ENCODE results near the gene DCST2.
A peak's percentile ranks its signal among the peaks of the same experiment; 100 is the strongest.

The DCST2 gene

GRCh38 chr1:155008015-155008941 is 25.3 kb downstream of the DCST2 start:
- ATAC-seq = peak; percentile 10 to 28

- ATAC-seq = no peak
These were observed 26.2 kb downstream of the DCST2 start for GRCh38 chr1:155007251-155007828.

- peak; percentile 23 to 26 for ATAC-seq
These were observed 26.9 kb downstream of the DCST2 start for GRCh38 chr1:155006601-155007101.

DNA sequence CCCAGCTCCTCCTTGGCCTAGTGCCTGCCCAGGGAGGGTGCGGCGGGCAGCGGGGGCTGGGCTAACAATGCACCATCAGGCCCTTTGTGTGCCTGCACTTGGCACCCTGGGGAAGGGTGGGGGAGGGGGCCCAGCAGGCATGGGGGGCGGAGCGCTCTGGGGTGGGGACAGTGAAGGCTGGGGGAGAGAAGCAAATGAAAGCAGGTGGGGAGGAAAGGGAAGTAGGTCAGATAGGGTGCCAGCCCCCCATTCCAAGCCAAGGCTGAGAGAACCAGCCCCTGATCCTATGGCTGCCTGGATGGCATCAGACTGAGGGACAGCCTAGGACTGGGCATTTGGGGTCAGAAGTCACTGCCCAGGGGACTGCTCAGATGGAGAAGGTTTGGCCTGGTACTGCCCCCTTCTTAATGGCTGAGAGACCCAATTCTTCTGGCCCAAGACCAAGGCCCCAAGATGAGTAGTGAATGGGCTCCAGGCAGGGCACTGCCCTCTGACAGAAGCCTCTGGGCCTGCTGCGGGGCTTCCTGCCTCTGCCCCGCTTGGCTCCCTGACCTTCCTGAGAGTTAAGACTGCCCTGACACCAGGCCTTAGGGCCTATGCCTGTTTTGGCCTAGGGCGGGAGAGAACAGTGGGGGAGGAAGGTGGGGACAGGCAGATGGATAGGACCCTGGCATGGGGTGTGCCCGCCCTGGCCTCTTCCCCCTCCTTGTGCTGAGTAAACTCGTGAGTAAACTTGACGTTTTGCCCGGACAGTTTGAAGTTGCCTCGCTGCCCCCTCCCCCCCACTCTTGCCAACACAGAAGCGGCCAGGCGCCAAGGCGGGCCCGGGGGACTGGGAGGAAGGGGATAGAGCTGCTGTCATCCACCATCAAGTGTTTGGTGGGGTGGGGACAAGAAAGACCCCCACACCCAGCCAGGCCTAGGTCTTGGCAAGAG is 28.2 kb downstream of the DCST2 start:
- ATAC-seq = no peak

GRCh38 chr1:155004352-155005075 is 29.1 kb downstream of the DCST2 start:
- no peak for ATAC-seq

GRCh38 chr1:155003766-155004351 is 29.7 kb downstream of the DCST2 start:
- no peak for ATAC-seq

DNA sequence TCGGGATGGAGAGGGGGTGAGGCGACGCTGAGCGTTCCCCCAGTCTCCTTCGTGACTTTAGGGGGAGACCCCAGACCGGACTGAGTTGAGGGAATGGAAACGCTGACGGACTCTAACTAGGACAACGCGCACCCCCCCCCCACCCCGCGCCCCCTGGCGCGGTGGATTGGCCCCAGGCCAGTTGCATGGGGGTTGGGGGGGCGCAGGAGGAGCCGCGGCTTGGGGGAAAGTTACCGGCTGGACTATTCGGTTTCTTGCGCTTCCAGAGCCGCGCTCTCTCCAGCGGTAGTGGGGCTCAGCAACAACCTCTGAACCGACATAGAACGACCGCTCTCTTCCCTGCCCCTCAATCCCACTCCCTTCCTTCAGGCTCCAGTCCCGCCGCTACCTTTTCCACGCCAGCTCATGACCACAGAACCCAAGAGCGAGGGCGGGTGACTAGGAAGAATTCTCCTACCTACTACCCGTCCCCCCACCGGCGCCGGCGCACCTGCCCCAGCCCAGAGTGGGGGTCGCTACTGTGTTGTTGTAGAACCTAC is 30.3 kb downstream of the DCST2 start:
- no peak for ATAC-seq

GRCh38 chr1:155002464-155003226 is 30.9 kb downstream of the DCST2 start, which contains the start of gene ZBTB7B:
TSS of gene ZBTB7B (plus strand) at chr1:155002802. CDS start at chr1:155014661, 11,859 bp downstream.
- peak in 1 of 2 donors; percentile 1 for ATAC-seq

- ATAC-seq = peak; percentile 78 to 81
These were observed 31.7 kb downstream of the DCST2 start for GRCh38 chr1:155001675-155002463.

GRCh38 chr1:155001425-155001674 is 32.2 kb downstream of the DCST2 start:
- no peak for ATAC-seq

DNA sequence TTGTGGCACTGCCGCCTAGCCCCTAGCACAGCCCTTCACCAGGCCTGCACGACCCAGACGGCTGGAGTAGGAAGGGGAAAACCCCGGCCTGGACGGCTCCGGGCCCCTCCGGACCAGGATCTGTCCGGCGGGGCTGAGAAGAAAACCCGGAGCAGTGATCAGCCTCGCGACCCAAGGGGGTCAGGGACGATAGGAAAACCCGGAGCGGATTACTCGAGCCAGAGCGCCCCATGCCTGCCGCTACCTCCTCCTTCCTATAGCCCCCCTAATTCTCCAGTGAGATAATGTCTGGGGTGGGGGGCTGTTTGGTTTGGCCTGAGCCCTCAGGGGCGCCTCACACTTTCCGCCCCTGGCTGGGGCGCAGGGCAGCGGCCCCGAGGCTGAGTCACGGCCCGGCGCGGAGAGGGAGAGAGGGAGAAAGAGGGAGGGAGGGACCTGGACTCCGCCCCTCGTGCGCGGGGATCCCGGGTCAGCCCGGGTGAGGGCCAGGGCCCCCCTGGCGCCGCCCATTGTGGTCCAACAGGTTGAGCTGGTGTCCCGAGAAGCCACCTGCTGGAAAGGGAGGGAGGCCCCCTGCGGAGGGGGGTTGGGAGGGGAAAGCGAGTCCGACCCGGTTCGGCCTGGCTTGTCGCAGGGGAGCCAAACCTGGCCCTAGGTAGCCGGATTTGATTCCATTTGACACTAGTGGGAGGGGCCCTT is 32.7 kb downstream of the DCST2 start:
- peak; percentile 48 to 51 for ATAC-seq

GRCh38 chr1:155000411-155000725 is 33.2 kb downstream of the DCST2 start:
- no peak for ATAC-seq

- ATAC-seq = no peak
These were observed 33.8 kb downstream of the DCST2 start for GRCh38 chr1:154999571-155000410.

DNA sequence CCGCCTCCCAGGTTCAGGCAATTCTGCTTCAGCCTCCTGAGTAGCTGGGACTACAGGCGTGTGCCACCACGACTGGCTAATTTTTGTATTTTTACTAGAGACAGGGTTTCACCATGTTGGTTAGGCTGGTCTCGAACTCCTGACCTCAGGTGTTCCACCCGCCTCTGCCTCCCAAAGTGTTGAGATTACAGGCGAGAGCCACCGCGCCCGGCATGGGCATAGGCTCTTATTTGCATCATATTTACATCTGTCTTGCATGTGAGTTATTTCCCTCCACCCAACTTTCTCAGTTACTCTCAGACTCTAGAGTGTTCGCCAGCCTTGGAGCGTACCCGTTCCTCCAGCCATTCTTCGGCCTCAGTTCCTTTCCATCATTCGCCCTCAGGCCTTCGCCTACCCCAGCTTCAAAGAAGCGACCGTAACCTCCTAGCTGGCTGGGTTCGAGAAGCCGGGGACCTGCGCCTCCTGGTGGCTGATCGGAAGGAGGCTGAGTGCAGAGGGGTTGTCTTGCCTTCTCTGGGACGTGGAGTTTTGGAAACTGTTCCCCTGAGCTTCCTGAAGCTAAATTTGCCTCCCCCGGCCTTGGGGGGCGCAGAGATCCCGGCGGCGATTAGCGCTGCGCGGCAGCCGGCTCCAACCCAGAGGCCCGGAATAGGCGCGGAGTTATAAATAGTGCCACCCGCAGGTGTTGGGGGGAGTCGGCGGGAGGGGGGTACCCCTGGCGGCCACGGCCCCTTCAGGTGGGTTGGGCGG is 34.6 kb downstream of the DCST2 start:
- peak in 1 of 2 donors; percentile 7 for ATAC-seq

DNA sequence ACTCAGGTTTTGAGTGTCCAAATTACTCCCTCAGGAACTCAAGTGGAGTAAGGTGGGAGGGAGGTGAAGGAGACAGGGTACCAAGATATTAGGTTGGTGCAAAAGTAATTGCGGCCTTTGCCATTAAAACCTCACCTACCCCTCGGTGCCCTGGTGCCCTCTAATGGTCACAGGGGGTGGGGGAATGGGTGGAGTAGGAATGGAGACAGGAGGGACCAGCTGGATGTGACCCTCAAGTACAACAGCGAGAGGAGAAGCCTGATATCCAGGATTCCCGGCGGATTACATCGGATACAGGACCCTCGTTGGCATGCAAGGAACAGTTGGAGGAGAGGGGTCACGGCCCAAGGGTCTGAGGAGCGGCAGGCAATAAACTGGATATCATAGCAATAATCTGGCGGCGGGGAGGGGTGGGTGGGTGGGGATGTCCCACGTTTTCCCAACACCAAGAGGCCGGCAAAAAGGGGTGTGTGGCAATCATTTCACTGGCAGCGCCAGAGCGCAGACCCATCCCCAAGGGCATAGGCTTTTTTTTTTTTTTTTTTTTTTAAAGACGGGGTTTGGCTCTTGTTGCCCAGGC is 35.3 kb downstream of the DCST2 start:
- ATAC-seq = no peak

DNA sequence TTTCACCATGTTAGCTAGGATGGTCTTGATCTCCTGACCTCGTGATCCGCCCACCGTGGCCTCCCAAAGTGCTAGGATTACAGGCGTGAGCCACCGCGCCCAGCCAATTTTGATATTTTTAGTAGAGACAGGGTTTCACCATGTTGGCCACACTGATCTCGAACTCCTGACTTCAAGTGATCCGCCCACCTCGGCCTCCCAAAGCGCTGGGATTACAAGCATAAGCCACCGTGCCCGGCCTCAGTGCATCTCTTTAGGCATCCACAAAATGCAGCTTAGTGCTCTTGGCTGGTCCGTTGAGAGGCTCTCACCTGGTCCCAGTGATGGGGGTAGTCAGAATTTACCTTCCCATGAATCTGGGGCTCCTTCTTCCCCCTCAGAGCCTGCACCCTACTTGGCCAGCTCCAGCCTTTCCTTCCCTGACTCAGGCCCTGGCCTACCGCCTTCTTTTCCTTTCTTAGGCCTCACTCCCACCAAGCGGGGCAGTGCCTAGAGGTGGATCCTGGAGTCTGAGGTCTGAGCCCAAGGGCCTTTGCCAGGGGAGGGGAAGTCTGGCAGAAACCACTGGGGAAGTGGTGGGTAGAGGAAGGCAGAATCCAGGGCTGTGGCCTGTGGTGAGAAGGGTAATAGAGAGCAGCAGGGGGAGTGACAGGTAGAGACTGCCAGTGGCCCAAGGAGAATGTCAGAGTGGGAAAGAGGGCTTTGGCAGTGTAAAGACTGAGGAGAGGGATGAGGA is 36.4 kb downstream of the DCST2 start:
- ATAC-seq = no peak
